Neuronal stem cell (in vitro differentiated cells): ENCODE data around the gene TACR1.

Source experiments
- DNase-seq: peaks from one replicate; pipeline ENCODE4 v3.0.0-alpha.2; 2013; ENCODE audit warnings: low spot score
- H2AFZ ChIP-seq: one replicate; pipeline ENCODE4 v1.6.1; 2013; ENCODE audit warnings: mild to moderate bottlenecking, low read length, inconsistent platforms
- H2AK5ac ChIP-seq: 2 replicates; pipeline ENCODE4 v1.6.1; 2013; ENCODE audit warnings: low read depth, mild to moderate bottlenecking, inconsistent platforms, low read length, moderate library complexity, mixed read lengths
- H2BK120ac ChIP-seq: 2 replicates; pipeline ENCODE4 v1.6.1; 2013; ENCODE audit warnings: low read depth, mild to moderate bottlenecking, inconsistent platforms, low read length, moderate library complexity, mixed read lengths
- H2BK12ac ChIP-seq: one replicate; pipeline ENCODE4 v1.6.1; 2013; ENCODE audit warnings: low read length, inconsistent platforms
- H2BK15ac ChIP-seq: 2 replicates; pipeline ENCODE4 v1.6.1; 2013; ENCODE audit warnings: mild to moderate bottlenecking, low read length, inconsistent platforms, mixed read lengths
- H2BK5ac ChIP-seq: one replicate; pipeline ENCODE4 v1.6.1; 2013; ENCODE audit warnings: inconsistent platforms, mild to moderate bottlenecking, low read length, moderate library complexity
- H3K14ac ChIP-seq: one replicate; pipeline ENCODE4 v1.6.1; 2013; ENCODE audit warnings: low read length, inconsistent platforms
- H3K18ac ChIP-seq: 2 replicates; pipeline ENCODE4 v1.6.1; 2013; ENCODE audit warnings: low read length, inconsistent platforms
- H3K23ac ChIP-seq: 2 replicates; pipeline ENCODE4 v1.6.1; 2013; ENCODE audit warnings: low read depth, mild to moderate bottlenecking, mixed read lengths, low read length, inconsistent platforms; ENCODE audit not compliant: poor library complexity
- H3K27ac ChIP-seq: replicated peaks from 3 replicates; pipeline ENCODE4 v1.5.1; 2013; ENCODE audit warnings: low read length, inconsistent platforms
- H3K27me3 ChIP-seq, 3 experiments: 2 replicates each; pipeline ENCODE4 v1.6.1; 2013; ENCODE audit warnings: low read length in 3 of 3, mild to moderate bottlenecking in 2 of 3, inconsistent platforms in 1 of 3, low read depth in 1 of 3, mixed read lengths in 1 of 3, moderate library complexity in 1 of 3; ENCODE audit not compliant: control insufficient read depth in 3 of 3, insufficient read depth in 3 of 3
- H3K36me3 ChIP-seq, 2 donors: replicated peaks in 1 of 2; 2 replicates each; pipeline ENCODE4 v1.6.1; 2013; ENCODE audit warnings: low read length in 2 of 2; ENCODE audit not compliant: control insufficient read depth in 2 of 2, insufficient read depth in 2 of 2
- H3K4ac ChIP-seq: 2 replicates; pipeline ENCODE4 v1.6.1; 2013; ENCODE audit warnings: inconsistent platforms, mild to moderate bottlenecking, low read length, moderate library complexity
- H3K4me1 ChIP-seq, 2 donors: 1 replicate in 1 of 2; 2 replicates in 1 of 2; pipeline ENCODE4 v1.6.1; 2013; ENCODE audit warnings: low read length in 2 of 2, low read depth in 1 of 2; ENCODE audit not compliant: control insufficient read depth in 2 of 2, insufficient read depth in 1 of 2
- H3K4me2 ChIP-seq: one replicate; pipeline ENCODE4 v1.6.1; 2013; ENCODE audit warnings: mild to moderate bottlenecking, low read length, inconsistent platforms; ENCODE audit not compliant: insufficient read depth, poor library complexity, severe bottlenecking
- H3K4me3 ChIP-seq, 2 donors: 2 replicates each; pipeline ENCODE4 v1.5.1; 2013; ENCODE audit warnings: low read length in 2 of 2, mild to moderate bottlenecking in 2 of 2, inconsistent platforms in 1 of 2, moderate library complexity in 1 of 2
- H3K79me1 ChIP-seq: one replicate; pipeline ENCODE4 v1.6.1; 2013; ENCODE audit warnings: low read depth, mild to moderate bottlenecking, inconsistent platforms, low read length, moderate library complexity
- H3K9ac ChIP-seq: one replicate; pipeline ENCODE4 v1.6.1; 2013; ENCODE audit warnings: mild to moderate bottlenecking, low read depth, low read length, inconsistent platforms; ENCODE audit not compliant: poor library complexity
- H3K9me3 ChIP-seq, 2 donors: replicated peaks in 1 of 2; 2 replicates each; pipeline versions ENCODE3 to v1.6.1; 2013; ENCODE audit warnings: low read length in 2 of 2, mild to moderate bottlenecking in 2 of 2, inconsistent platforms in 1 of 2, low read depth in 1 of 2, mixed read lengths in 1 of 2, moderate library complexity in 1 of 2; ENCODE audit not compliant: control insufficient read depth in 2 of 2, insufficient read depth in 1 of 2
- H4K8ac ChIP-seq: one replicate; pipeline ENCODE4 v1.6.1; 2013; ENCODE audit warnings: low read depth, mild to moderate bottlenecking, inconsistent platforms, low read length, moderate library complexity
- H4K91ac ChIP-seq: one replicate; pipeline ENCODE4 v1.6.1; 2013; ENCODE audit warnings: low read length, low read depth, mild to moderate bottlenecking, inconsistent platforms; ENCODE audit not compliant: poor library complexity
- WGBS, 2 donors: extraction: QIAGEN DNeasy Blood & Tissue Kit; methylation state at CpG; one replicate each; pipeline ENCODE4 v1.1.7; 2013; ENCODE audit warnings: missing lambda C conversion rate in 2 of 2, mixed read lengths in 1 of 2; ENCODE audit not compliant: insufficient read length in 2 of 2, insufficient replicate concordance in 1 of 2; ENCODE audit errors: extremely low coverage in 2 of 2; 5-methylcytosine and 5-hydroxymethylcytosine counted together

Gene TACR1

DNA sequence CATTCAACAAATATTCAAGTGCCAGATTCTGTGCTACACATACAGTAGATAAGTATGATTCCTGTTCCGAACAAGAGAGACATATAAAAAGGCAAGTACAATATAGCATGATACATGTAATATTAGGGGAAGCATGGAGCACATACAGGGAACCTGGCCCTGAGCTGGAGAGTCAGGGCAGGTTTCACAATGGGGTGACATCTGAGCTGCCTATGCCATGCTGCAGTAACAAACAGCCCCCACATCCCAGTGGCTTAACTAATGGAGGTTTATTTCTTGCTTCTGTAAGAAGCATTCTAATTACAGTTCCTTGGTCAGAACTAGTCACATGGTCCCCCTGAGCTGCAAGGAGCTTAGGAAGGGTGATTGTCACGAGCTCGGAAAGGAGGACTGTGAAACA, 27.3 kb upstream of the TACR1 start:
- no peak overlapping the region for H3K9ac ChIP-seq
- peaks cover 0 to 2% (median 0%) of the 10 kb centered on the region in 3 experiments for H3K27me3 ChIP-seq
- no peak overlapping the region for H3K23ac ChIP-seq
- H3K4me2 ChIP-seq: no peak overlapping the region
- no peak overlapping the region for H3K27ac ChIP-seq
- no peak overlapping the region for H2BK120ac ChIP-seq
- no peak overlapping the region for H2BK12ac ChIP-seq
- H2BK15ac ChIP-seq: no peak overlapping the region
- H3K4ac ChIP-seq: no peak overlapping the region
- no peaks in the 10 kb centered on the region for H3K79me1 ChIP-seq
- no peak overlapping the region for H3K4me3 ChIP-seq
- no peak overlapping the region for H2AK5ac ChIP-seq
- no CpG with 5 or more reads among the region's 3 CpGs for WGBS, 2 donors
- H3K36me3 ChIP-seq: no peaks in the 10 kb centered on the region
- DNase-seq: no peak
- H2AFZ ChIP-seq: no peak overlapping the region
- no peak overlapping the region for H2BK5ac ChIP-seq
- H3K14ac ChIP-seq: no peak overlapping the region
- H4K8ac ChIP-seq: no peak overlapping the region
- no peaks in the 10 kb centered on the region for H3K9me3 ChIP-seq
- H4K91ac ChIP-seq: no peak overlapping the region
- H3K18ac ChIP-seq: no peak overlapping the region
- peaks cover 0 to 3% of the 10 kb centered on the region in 2 donors for H3K4me1 ChIP-seq

DNA sequence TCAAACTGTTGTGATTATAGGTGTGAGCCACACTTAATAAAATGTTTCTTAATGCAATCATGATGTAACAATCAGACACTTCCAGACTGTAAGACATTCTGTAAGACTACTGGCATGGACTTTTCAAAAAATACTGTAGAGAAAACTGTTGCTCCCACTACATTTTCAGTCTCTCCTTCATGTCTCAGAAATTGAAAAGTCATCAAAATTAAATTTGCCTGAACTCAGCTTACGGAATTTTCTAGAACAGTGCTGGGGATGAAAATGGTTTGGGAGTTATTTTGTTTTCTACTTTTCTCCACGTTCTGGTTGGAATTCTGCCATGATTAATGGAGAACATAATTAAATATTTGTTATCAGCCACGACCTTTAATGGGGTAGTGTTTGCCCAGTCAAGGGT, 26.8 kb upstream of the TACR1 start:
- H2BK120ac ChIP-seq: no peak overlapping the region
- no peak overlapping the region for H4K8ac ChIP-seq
- peaks cover 0 to 2% (median 0%) of the 10 kb centered on the region in 3 experiments for H3K27me3 ChIP-seq
- no peaks in the 10 kb centered on the region for H3K9me3 ChIP-seq
- no peak overlapping the region for H3K4me3 ChIP-seq
- no peak overlapping the region for H3K14ac ChIP-seq
- H3K27ac ChIP-seq: no peak overlapping the region
- H3K18ac ChIP-seq: no peak overlapping the region
- H4K91ac ChIP-seq: no peak overlapping the region
- no peak for DNase-seq
- H3K23ac ChIP-seq: no peak overlapping the region
- H2AK5ac ChIP-seq: no peak overlapping the region
- no peaks in the 10 kb centered on the region for H3K36me3 ChIP-seq
- H3K4me1 ChIP-seq: peaks cover 0 to 3% of the 10 kb centered on the region in 2 donors
- H3K79me1 ChIP-seq: no peaks in the 10 kb centered on the region
- no CpG with 5 or more reads among the region's 3 CpGs for WGBS, 2 donors
- H3K4ac ChIP-seq: no peak overlapping the region
- H2BK5ac ChIP-seq: no peak overlapping the region
- H3K4me2 ChIP-seq: no peak overlapping the region
- H3K9ac ChIP-seq: no peak overlapping the region
- no peak overlapping the region for H2AFZ ChIP-seq
- no peak overlapping the region for H2BK15ac ChIP-seq
- H2BK12ac ChIP-seq: no peak overlapping the region

GRCh38 chr2:75224636-75225094, 25.3 kb upstream of the TACR1 start:
- Histone ChIP-seq H3K27ac (no peak overlapping the region), H2AFZ (no peak overlapping the region), H4K8ac (no peak overlapping the region), H3K4me3 (no peak overlapping the region), H2BK15ac (no peak overlapping the region), H2BK120ac (no peak overlapping the region), H2AK5ac (no peak overlapping the region), H3K27me3 (peaks cover 0 to 2% (median 0%) of the 10 kb centered on the region in 3 experiments), H3K23ac (no peak overlapping the region), H3K36me3 (no peaks in the 10 kb centered on the region), H3K4me2 (no peak overlapping the region), H3K14ac (no peak overlapping the region), H3K79me1 (no peaks in the 10 kb centered on the region), H3K4me1 (peaks cover 0 to 2% of the 10 kb centered on the region in 2 donors), H4K91ac (no peak overlapping the region), H2BK12ac (no peak overlapping the region), H3K18ac (no peak overlapping the region), H2BK5ac (no peak overlapping the region), H3K9me3 (no peaks in the 10 kb centered on the region), H3K4ac (no peak overlapping the region), H3K9ac (no peak overlapping the region)
- no CpG with 5 or more reads among the region's 4 CpGs for WGBS, 2 donors
- no peak for DNase-seq

GRCh38 chr2:75222527-75222926, 23.2 kb upstream of the TACR1 start:
- Histone ChIP-seq H3K4me3 (no peak overlapping the region), H3K23ac (no peak overlapping the region), H3K27me3 (peaks cover 0 to 2% (median 0%) of the 10 kb centered on the region in 3 experiments), H4K91ac (no peak overlapping the region), H2BK12ac (no peak overlapping the region), H3K9ac (no peak overlapping the region), H3K36me3 (no peaks in the 10 kb centered on the region), H2BK5ac (no peak overlapping the region), H2AFZ (no peak overlapping the region), H2BK15ac (no peak overlapping the region), H2BK120ac (no peak overlapping the region), H3K27ac (no peak overlapping the region), H3K4me2 (no peak overlapping the region), H3K14ac (no peak overlapping the region), H3K18ac (no peak overlapping the region), H2AK5ac (no peak overlapping the region), H3K9me3 (no peaks in the 10 kb centered on the region), H3K4ac (no peak overlapping the region), H3K4me1 (no peaks in the 10 kb centered on the region), H4K8ac (no peak overlapping the region), H3K79me1 (no peaks in the 10 kb centered on the region)
- WGBS, 2 donors: no CpG with 5 or more reads among the region's 4 CpGs
- DNase-seq: no peak
